HepG2 (cell line): ENCODE results near the gene ZNF71. TPM values are rescaled to one million over a fixed set of nuclear protein-coding genes. Genes with fewer than 3 reads are reported as not detected.

ENCODE experiments used
- CENPBD1 ChIP-seq: sonication (generic); formaldehyde crosslinking; IDR thresholded peaks from 2 replicates; pipeline ENCODE4 v1.8.0; 2022; ENCODE audit warnings: missing genetic modification reagents, low read depth, mild to moderate bottlenecking, borderline replicate concordance
- JUNB ChIP-seq: sonication (generic); formaldehyde crosslinking; IDR thresholded peaks from 2 replicates; pipeline ENCODE4 v1.8.0; 2022; ENCODE audit warnings: missing genetic modification reagents, mild to moderate bottlenecking, borderline replicate concordance
- MAFK ChIP-seq, 2 experiments: IDR thresholded peaks in 1 of 2; conservative IDR thresholded peaks in 1 of 2; 2 replicates each; pipeline ENCODE4 v1.6.1; 2011; ENCODE audit warnings: improper control_type of control experiment in 2 of 2, low read length in 2 of 2
- NR2F2 ChIP-seq: IDR thresholded peaks from 2 replicates; pipeline ENCODE4 v1.6.1; 2012; ENCODE audit warnings: low read depth, inconsistent platforms, borderline replicate concordance
- POGK ChIP-seq: sonication (generic); formaldehyde crosslinking; conservative IDR thresholded peaks from 2 replicates; pipeline ENCODE4 v1.8.0; 2022; ENCODE audit warnings: mild to moderate bottlenecking, moderate library complexity, missing genetic modification reagents
- SMARCC2 ChIP-seq: fragments of 450-650 bp; IDR thresholded peaks from 2 replicates; pipeline ENCODE4 v1.6.1; 2017; ENCODE audit warnings: antibody characterized with exemption, mild to moderate bottlenecking
- TOE1 ChIP-seq: sonication (generic); formaldehyde crosslinking; IDR thresholded peaks from 2 replicates; pipeline ENCODE4 v1.4.0; 2020; ENCODE audit warnings: mild to moderate bottlenecking, missing genetic modification reagents
- ZBTB3 ChIP-seq: sonication (generic); formaldehyde crosslinking; IDR thresholded peaks from 2 replicates; pipeline ENCODE4 v1.4.0; 2020; ENCODE audit warnings: low read depth, mild to moderate bottlenecking, moderate library complexity, missing genetic modification reagents, borderline replicate concordance
- ZFP37 ChIP-seq: sonication (generic); formaldehyde crosslinking; IDR thresholded peaks from 2 replicates; pipeline ENCODE4 v1.4.0; 2020; ENCODE audit warnings: missing genetic modification reagents, borderline replicate concordance
- ZNF230 ChIP-seq: sonication (generic); formaldehyde crosslinking; IDR thresholded peaks from 2 replicates; pipeline ENCODE4 v1.4.0; 2020; ENCODE audit warnings: mild to moderate bottlenecking, missing genetic modification reagents
- ZNF614 ChIP-seq: IDR thresholded peaks from 2 replicates; pipeline ENCODE4 v1.6.1; 2018; ENCODE audit warnings: missing biosample characterization, missing genetic modification reagents, inconsistent platforms, borderline replicate concordance
- ZNF646 ChIP-seq: sonication (generic); formaldehyde crosslinking; IDR thresholded peaks from 2 replicates; pipeline ENCODE4 v1.9.0; 2021; ENCODE audit warnings: mild to moderate bottlenecking, missing genetic modification reagents
- polyA plus RNA-seq, 8 experiments: library from polyadenylated mRNA; depleted of rRNA in 3 of 8; stranded (reverse) in 7 of 8; unstranded in 1 of 8; fragments of >200 nt; fragmentation: Illumina TruSeq in 4 of 8; extraction: Trizol in 4 of 8; gene quantifications; 2 replicates each; pipeline versions ENCODE4 v1.2.1 to v1.2.3, GENCODE V29; 2011 to 2016; ENCODE audit warnings: low read depth in 4 of 8, missing spikeins in 1 of 8, mixed read lengths in 1 of 8; ENCODE audit not compliant: insufficient read depth in 1 of 8
- total RNA-seq, 5 experiments: library from RNA; depleted of rRNA; stranded (reverse); fragments of >200 nt; fragmentation: Illumina TruSeq; extraction: Trizol; gene quantifications; 2 replicates each; pipeline ENCODE4 v1.2.3, GENCODE V29; 2016; ENCODE audit warnings: low read depth in 1 of 5
- TF ChIP-seq, protein P1 (sequence below): sonication (generic); formaldehyde crosslinking; IDR thresholded peaks from 2 replicates; pipeline ENCODE4 v1.5.0; 2020; ENCODE audit warnings: missing genetic modification reagents
- TF ChIP-seq, protein P2 (sequence below): sonication (generic); formaldehyde crosslinking; IDR thresholded peaks from 2 replicates; pipeline ENCODE4 v1.5.1; 2020; ENCODE audit warnings: mild to moderate bottlenecking, missing genetic modification reagents, borderline replicate concordance

ZNF71 gene
- total and polyA plus RNA-seq, 2 of the 13 experiments (the other 11 are each of a cell fraction or from before 2014, with no cell fraction given), result 2.2 to 4.4 TPM

GRCh38 chr19:56637976-56638555 is 43.0 kb downstream of the ZNF71 start (continued):
- TF ChIP-seq ZNF646 (CRISPR knock-in tag) (peak; percentile 90), JUNB (CRISPR knock-in tag) (peak; percentile 97), ZNF230 (CRISPR knock-in tag) (peak; percentile 100), ZBTB3 (CRISPR knock-in tag) (peak; percentile 95; the same call in 1 of the 2 replicates), ZFP37 (CRISPR knock-in tag) (peak; percentile 100), ZNF614 (CRISPR knock-in tag) (peak; percentile 99), MAFK (conservative IDR thresholded peaks at IDR 0.05 in 1 of 2, IDR thresholded peaks at IDR 0.05 in 1 of 2; ENCODE audit: low read length in 2 of 2) (no peak), TOE1 (CRISPR knock-in tag) (peak; percentile 99), SMARCC2 (no peak), CENPBD1 (peak; percentile 99), NR2F2 (no peak), POGK (CRISPR knock-in tag) (peak; percentile 99)
- TF ChIP-seq, protein P1, sequence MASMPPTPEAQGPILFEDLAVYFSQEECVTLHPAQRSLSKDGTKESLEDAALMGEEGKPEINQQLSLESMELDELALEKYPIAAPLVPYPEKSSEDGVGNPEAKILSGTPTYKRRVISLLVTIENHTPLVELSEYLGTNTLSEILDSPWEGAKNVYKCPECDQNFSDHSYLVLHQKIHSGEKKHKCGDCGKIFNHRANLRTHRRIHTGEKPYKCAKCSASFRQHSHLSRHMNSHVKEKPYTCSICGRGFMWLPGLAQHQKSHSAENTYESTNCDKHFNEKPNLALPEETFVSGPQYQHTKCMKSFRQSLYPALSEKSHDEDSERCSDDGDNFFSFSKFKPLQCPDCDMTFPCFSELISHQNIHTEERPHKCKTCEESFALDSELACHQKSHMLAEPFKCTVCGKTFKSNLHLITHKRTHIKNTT (CRISPR knock-in tag), result no peak
- TF ChIP-seq, protein P2, sequence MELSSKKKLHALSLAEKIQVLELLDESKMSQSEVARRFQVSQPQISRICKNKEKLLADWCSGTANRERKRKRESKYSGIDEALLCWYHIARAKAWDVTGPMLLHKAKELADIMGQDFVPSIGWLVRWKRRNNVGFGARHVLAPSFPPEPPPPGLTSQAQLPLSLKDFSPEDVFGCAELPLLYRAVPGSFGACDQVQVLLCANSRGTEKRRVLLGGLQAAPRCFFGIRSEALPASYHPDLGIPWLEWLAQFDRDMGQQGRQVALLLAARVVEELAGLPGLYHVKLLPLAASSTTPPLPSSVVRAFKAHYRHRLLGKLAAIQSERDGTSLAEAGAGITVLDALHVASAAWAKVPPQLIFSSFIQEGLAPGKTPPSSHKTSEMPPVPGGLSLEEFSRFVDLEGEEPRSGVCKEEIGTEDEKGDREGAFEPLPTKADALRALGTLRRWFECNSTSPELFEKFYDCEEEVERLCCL (CRISPR knock-in tag), result peak; percentile 100
